ENCODE results near the gene ADAMTS17.

Gene ADAMTS17

DNA sequence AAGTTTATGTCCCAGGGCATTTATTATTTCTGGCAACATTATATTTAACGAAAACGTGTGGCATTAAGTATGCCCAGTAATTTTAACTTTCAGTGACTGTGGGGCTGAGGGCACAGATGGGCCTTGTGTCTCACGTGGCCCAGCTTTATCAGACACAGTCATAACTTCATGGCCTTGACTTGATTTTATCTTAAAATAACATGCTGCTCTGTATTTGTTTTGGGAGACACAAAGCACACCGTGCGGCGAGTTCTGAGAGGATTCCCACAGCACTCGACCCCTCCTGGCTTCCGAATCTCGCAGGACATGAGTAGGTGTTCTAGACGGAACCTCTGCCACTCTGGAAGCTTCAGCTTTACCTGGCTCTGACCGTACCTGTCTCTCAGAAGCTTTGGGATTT lies 180.8 kb downstream of the ADAMTS17 start:
- DNase-seq: no peak

DNA sequence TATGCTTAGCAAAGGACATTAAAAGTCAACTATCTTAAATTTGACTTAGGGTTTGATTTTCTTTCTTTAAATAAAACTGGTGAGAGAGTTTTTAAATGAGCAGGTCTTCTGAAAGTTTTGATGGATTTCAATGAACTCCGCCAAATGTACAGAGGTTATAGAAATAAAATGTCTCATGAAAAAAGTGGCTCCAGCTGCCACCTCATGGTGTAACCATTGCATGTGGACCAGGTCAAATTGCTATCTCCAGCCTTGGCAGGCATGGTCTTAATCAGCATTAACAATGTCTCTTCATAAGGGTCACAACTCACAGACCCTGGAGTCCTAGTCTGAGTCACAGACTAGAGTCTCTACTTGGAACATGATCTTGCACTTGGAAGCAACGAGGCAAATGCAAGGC lies 182.3 kb downstream of the ADAMTS17 start:
- no peak for DNase-seq

DNA sequence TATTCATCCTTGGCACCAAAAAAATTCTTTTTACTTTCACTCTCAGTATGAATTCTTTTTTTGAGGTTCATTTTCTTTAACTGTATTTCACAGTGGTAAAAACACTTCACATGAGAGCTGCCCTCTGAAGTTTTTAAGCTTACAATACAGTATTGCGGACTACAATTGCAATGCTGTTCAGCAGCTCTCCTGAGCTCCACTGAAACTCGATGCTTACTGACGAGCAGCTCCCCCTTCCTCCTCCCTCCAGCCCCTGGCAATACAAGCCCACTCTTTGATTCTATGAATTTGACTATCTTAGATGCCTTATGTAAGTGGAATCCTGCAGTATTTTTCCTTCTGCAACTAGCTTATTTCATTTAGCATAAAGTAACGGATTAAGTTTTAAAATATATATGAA lies 183.4 kb downstream of the ADAMTS17 start:
- no peak for DNase-seq

DNA sequence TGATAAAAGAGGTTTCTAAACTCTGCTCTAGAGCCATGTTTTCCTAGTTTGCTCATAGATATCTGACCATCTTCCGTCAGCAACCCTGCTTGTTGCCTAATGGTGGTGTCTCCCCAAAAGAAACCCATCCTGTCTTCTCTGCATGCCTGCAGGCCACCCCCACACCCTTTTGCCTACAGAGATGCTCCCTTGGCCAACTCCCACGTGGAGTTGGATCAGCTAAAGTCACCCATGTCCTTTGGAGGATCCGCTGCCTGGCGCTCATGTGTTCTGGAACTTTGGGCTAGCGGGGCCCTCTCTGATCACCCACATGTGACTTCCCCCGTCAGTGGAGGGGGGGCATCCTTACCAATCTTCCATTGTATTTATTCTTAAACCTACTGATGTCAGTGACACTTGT lies 185.6 kb downstream of the ADAMTS17 start:
- no peak for DNase-seq

DNA sequence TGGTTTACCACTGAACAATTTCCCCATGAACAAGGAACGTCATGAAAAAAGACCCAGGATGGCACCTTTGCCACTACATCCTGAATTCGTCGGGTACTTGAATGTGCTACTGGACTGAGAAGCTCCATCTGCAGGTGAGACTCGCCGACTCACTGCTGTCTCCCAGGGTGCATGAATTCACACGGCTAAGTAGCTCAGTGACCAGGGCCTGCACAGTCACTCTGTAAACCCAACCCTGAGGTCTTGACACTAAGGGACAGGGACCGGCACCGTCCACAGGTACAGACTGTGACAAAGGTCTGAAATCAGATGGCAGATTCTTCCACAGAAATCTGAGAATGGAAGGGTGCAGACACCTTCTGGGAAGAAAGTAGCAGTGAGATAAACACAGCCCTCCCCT lies 187.4 kb downstream of the ADAMTS17 start:
- no peak for DNase-seq

DNA sequence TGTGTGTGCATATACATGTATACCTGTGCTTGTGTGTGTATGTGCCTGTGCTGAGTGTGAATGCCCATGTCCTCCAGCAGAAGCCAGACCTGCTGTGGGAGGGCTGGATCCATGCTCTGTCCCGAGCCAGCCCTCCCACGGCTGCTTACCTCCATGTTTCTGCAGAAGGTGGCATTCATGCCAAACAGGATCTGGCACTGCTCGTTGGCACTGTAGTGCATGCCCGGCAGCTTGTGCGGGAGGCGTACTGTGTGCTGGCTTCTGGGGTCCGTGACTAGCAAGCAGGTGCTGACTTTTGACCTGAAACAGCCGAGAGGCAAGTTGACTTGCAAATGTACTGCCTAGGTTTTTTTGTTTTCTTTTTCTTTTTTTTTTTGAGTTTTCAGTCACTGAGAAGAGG lies 189.3 kb downstream of the ADAMTS17 start:
- no peak for DNase-seq

DNA sequence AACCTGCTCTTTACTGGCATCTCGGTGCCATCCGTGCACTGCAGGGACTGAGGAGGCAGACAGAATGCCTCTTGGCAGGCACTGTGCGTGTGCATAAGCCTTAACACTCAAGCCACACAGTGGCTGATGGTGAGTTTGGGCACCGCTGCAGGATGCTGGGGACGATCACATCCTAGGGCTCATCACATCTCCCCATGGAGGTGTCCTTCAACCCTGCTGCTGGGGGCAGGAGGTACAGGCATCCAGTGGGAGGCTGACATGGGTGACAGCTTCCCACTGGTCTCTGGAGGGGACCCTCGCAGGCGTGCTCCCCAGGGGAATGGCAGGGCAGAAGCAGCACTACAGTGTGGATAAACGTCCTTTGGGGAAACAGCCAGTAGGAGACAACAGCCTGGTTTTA lies 190.9 kb downstream of the ADAMTS17 start:
- no peak for DNase-seq

DNA sequence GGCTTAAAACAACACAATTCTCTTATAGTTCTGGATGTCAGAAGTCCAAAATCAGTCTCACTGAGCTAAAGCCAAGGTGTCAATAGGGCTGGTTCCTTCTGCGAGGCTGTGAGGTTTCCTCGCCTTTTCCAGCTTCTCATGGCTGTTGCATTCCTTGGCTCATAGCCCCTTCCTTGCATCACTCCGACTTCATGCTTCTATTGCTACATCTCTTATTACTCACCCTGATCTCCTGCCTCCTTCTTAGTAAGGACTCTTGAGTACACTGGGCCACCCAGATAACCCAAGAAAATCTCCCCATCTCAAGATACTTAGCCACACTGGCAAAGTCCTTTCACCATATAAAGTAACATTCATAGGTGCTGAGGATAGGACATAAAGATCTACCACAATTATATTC lies 193.9 kb downstream of the ADAMTS17 start:
- no peak for DNase-seq

DNA sequence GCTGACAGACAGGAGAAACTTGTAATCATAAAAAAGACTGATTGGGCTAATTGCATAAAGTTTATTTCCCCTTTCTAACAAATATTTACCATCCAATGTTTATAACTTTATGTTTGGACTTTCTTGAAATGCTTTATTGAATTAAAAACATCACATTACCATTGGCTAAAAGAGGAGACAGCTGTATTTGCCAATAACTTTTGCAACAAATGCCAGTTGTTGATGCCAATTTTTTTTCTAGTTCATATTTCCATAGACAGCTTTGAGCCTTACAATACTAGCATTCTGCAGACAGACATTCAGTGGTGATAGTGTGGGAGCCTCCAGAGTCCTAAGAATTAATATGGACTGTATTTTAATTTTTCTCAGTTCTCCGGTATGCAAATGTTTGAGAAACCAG lies 198.4 kb downstream of the ADAMTS17 start:
- no peak for DNase-seq

DNA sequence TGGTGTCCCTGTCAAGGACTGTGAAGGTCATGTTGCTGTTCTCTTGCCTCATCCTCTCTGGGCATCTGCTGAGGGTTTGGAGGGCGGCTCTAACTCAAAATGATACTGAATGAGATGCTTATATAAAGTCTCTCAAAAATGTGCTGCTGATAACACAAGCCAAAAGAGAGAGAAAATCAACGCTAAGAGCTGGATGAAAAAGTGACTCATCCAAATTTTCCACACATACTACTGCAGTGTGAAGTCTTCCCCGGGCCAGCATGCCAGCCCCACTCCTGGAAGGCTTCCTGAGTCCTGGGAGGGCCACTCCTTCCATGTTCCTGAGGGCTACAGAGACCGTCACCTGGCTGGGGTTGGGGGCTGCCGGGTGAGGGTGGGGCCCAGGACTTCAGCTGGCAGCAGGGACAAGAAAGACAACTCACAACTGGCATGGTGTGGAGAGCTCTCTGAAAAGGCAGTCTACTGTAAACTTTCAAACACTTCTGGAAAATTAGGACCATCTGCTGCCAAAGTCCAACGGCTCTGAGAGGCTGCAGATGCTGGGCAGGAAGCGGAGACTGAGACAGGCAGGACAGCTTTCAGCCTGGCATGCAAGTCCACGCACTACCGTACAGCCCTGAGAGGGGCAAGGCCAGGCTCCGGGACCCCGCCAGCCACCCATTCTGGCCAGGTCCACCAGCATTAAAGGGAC lies 200.3 kb downstream of the ADAMTS17 start:
- DNase-seq: no peak

DNA sequence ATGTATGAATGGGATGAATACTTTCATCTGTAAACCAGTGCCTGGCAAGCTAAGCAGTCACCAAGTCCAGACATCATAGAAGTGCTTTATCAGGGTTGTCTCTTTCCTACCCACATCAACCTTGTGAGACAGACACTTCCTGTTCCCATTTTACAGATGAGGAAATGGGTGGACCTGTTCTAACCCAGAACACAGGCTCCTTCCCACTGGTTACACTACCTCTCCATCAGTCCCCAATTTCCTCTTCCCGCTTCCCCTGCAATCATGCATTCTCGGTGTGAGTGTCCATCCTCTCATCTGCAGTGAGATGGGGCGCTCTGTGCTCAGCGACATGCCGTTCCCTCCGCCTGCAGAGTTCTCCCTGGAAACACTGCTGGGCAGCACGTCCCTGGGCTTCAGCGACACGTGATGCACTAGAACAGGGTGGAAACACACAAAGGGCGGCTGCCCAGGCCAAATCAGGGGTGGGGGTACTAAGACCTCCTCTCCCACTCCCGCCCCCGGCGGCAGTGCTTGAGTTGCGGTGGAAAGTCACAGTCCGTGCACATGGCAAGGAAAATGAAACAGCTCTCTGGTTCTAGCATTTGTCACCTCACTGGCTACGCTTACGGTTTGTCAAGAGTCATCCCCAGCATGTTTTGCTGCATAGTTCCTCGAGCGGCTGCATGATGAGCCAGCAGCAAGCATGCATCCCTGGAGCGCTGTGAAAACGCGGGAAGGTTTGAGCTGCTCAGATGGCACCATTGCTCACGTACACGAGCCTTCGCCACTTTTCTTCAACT lies 201.1 kb downstream of the ADAMTS17 start:
- DNase-seq: no peak

DNA sequence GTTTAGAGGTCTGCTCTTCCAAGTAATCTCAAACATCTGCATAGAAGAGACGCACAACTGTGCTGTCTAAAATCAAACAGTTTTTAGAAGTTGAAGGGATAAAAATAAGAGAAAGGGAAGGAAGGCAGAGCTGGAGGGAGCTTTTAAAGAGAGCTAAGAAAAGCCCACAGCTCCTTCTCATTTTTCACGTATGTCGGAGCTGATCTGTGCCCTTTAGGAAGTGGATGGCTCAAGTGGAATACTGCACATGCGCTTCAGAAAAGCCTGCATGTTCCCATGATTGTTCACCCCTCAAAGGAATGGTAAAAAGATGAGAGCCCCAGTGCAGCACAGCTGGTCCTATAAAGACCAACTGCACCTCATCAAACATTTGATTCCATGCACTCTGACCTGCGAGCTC lies 207.2 kb downstream of the ADAMTS17 start:
- no peak for DNase-seq

DNA sequence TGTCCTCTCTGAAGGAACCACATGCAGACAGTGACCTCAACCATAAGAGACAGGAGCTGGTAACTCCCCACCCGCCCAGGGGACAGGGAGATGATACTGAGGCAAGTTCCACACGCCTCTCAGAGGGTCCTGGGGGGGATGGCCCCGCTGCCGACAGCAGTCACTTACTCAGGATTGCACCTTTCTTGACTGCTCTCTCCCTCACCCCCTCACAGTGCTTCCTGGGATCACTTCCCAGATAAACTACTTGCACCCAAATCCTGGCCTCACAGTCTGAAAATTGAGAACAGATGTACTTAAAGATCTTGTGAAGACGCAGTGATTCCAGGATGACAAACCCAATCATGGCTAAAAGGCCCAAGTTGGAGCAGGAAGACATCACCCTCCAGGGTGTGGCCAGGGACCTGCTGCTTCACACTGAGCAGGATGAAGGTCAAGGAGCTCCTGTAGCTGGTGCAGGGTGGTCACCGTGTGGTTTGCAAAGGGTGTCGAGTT lies 207.6 kb downstream of the ADAMTS17 start:
- DNase-seq: no peak

DNA sequence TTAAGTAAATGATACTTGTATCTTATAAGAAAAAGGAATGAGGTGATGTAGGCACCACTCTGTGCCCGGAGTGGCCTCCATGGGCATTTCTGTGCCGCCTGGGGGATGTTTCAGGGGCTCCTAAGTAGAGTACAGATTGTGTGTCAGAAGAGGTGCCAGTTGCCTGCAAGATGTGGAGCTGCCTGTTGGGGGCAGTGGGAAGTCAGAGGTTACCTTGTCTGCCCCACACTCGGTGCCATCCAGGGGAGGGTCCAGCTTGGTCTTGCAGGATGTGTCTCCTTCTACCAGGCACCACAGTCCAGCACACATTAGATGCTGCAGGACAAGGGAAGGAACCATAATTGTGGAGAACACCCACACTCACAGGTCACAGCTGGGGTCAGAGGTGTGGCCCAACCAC lies 208.8 kb downstream of the ADAMTS17 start:
- no peak for DNase-seq

DNA sequence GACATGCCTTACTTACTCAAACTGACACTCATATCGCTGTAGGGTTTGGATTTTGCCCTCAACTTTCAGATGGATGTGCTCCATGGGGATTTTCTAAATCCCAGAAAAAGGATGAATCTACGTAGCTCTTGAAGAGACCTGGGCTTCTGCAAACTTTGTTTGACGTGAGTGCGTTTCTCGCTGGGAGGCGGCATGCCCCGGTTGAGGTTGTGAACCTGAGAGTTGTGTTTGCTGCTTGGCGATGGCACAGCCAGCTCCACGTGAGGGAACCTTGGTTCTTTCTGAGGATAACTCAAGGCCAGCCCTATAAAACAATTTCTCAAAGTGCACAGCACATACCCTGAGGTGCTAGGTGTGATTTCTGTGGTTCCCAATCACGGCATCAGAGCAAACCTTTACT lies 209.5 kb downstream of the ADAMTS17 start:
- no peak for DNase-seq

DNA sequence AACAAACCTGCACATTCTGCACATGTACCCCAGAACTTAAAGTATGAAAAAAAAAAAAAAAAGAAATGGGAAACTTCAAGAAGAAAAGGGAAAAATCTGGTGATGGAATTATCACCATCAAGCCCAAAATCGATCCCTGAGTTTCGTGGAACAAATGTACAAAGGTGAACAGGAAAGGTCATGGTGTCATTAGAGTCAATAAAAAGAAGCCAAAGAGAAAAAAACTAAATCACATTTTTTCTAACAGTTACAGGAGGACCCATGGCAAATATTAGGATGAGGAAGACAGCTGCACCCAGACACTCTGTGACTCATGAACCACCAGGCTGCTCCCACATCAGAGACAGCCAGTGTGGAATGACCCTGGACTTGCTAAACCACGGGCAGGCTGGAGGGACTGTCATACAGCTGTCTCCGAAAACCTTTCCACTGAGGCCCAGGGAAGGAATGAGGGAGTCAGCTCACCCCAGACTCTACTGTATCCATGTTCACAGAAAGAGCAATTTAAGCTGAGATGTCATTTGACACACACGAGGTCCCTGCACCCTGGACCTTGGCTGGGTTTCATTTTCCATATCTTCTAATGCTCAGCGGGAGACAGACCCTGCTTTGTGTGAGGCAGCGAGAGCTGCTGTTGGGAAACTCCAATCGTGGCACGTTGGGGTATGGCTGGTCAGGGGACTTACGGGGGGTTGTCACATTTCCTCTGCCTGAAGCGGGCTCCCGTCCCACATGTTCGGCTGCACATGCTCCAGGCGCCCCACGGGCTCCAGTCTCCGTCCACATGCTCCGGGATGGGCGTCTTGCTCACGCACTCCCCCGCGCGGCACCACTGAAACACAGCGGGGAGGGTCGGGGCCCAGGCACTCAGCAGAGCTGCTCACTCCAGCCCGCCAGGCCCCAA lies 210.2 kb downstream of the ADAMTS17 start:
- DNase-seq: peak; percentile 24

DNA sequence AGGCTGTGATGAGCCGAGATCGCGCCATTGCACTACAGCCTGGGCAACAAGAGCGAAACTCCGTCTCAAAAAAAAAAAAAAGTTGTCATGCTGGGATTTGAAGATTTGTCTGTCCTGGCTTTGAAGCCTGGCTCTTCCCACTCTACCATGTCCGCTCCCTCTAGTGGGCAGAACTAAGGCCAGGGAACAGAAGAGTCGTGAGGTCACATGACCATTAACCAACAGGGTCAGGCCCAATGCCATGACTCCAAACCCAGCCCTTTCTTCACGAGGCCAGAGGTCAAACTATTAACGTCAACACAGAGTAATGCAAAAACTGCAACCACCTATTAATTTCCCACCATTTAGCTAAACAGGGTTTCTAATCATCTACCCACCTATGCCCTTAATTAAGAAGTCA lies 212.1 kb downstream of the ADAMTS17 start:
- no peak for DNase-seq

DNA sequence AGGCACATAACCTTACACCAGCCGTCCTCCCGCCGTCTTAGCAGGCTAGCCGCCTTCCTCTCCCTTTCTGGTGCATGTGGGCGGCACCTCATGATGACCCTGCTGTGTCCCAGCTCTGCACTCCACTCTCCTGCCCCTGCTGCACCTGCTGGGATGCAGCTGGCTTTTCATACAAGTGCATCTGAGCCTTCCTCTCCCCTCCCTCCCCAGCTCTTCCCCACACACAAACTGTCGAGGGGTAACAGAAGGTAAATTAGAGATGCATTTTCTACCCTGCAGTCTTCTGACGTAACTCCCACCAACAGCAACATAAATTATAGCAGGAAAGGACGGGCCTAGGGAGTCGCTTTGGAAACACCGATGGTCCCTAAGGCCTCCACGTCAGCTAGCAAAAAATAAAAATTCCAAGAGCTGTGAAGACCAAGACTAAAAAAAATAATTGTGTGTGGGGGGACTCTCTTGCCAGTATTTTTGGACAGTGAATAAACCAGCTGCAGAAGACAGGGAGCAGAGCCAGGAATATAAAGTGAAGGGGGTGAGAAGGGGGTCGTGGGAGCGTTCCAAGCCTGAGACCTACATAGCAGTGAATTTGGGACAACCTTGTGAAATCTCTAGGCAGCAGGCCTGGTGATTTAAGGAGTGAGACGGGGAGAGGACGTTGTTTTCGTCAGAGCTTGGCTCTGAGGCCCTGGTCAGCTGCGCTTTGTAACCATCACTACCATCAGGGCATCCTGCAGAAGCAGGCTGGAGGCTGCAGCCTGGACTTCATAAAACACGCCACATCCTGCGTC lies 216.2 kb downstream of the ADAMTS17 start:
- no peak for DNase-seq

DNA sequence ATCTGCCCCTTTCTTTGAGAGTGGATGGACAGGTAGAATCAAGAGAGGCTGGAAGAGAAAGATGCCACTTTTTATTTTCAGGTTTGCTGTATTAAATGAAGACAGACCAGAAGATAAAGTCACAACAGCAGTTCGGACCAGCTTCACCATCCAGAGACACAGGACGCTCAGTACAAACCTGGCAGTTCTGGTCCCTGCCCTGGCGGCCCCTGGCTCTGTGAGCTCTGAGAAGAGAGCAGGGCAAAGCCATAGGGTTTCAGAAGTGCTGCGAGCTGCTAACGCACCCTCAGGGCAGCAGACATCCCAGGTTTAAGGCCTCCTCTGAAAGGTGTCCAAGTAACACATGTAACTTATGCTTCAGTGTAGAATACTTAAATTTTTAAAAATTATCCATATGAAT lies 216.8 kb downstream of the ADAMTS17 start:
- no peak for DNase-seq

DNA sequence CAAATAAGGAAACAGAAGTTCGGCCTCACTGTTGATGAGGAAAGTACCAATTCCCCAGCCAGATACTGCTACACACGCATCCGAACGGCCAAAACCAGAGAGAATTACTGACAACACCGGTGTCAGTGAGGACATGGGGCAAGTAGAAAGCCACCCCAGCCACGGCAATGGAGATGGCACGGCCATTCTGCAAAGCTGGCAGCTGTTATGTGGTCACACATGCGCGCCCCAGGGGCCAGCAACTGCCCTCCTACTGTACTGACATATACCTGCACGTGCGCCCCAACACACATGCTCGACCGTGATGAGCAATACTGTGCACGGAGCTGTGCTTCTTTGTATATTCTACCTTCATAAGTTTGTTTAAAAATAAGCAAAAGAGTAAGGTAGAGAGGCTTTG lies 217.4 kb downstream of the ADAMTS17 start:
- DNase-seq: no peak

DNA sequence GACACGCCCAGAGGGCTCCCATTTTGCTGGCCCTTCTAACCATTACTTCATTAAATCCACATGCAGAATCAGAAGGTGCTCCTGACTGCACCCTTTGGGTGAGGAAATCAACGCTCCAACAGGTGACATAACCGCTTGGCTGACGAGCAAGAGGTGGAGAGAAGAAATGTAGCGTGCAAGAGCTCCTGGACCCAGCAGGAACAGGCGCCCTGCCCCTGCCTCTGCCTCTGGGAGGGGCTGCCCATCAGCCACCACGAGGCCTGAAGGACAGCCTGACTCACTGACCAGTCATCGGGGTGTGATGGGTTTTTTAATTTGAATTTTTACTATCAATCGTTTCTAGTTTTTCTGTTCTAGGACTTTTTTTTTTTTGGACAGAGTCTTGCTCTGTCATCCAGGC lies 218.2 kb downstream of the ADAMTS17 start:
- DNase-seq: no peak

DNA sequence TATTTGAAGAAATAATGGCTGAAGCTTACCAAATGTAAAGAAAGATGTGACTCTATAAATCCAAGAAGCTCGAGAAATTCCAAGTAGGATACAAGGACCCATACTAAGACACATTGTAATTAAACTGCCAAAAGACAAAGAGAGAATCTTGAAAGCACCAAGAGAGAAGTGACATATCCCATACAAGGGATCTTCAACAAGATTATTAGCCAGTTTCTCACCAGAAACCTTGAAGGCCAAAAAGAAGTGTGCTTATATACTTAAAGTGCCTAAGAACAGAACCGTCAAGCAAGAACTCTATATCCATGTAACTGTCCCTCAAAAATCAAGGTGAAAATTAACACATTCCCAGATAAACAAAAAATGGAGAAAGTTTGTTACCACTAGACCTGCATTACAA lies 220.5 kb downstream of the ADAMTS17 start:
- no peak for DNase-seq

DNA sequence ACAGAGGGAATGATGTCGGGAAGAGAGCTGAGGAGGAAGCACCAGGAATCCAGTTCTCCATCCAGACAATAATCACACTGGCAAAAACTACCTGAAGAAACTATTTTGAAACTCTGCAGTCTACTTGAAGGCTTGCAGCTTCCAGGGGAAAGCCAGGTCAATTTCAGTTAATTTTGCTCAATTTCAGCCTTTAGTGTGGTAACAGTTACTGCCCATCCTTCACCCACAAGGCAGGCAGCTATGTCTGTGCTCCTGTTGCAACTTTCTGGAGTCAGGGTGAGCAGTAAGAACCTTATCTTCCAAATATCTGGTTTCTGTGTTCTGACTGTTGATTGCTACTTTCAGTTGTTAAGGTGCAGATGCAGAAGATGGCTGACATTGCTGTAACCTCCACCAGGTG lies 221.7 kb downstream of the ADAMTS17 start:
- no peak for DNase-seq
